Activated T-cell treated with anti-CD3 and anti-CD28 coated beads, Interleukin-2, amount 50 U/mL, for 24 hours (primary cell): ENCODE data around the gene ZFYVE21.
"Not testable (repeated sequence)": the region's sequence is repeated elsewhere in the genome, so short reads cannot be mapped to it uniquely, and the experiment has no call there.

Source experiments
- DNase-seq: peaks from one replicate; pipeline ENCODE4 v3.0.0-alpha.2; 2020
- H3K27ac Mint-ChIP-seq: 2 replicates; pipeline ENCODE4 v1.8.0; 2020; ENCODE audit warnings: mild to moderate bottlenecking, mixed read lengths
- H3K27me3 Mint-ChIP-seq: 2 replicates; pipeline ENCODE4 v1.8.0; 2020; ENCODE audit warnings: mixed read lengths
- H3K36me3 Mint-ChIP-seq: 2 replicates; pipeline ENCODE4 v1.8.0; 2020; ENCODE audit warnings: low read depth, mixed read lengths
- H3K4me1 Mint-ChIP-seq: 2 replicates; pipeline ENCODE4 v1.8.0; 2020; ENCODE audit warnings: low read depth, mixed read lengths
- H3K4me3 Mint-ChIP-seq: 2 replicates; pipeline ENCODE4 v1.8.0; 2020; ENCODE audit warnings: mild to moderate bottlenecking, moderate library complexity, mixed read lengths
- H3K9me3 Mint-ChIP-seq: 2 replicates; pipeline ENCODE4 v1.8.0; 2020; ENCODE audit warnings: mixed read lengths

Gene ZFYVE21

GRCh38 chr14:103686831-103687485, 28.7 kb upstream of the ZFYVE21 start:
- DNase-seq, result no peak
- Mint-ChIP-seq H3K4me1 (no peaks in the 10 kb centered on the region), H3K4me3 (no peak overlapping the region), H3K9me3 (no peaks in the 10 kb centered on the region), H3K27me3 (no peaks in the 10 kb centered on the region), H3K36me3 (peaks cover 87% of the 10 kb centered on the region), H3K27ac (peak overlapping the region; percentile 26)

GRCh38 chr14:103687712-103688111, 27.9 kb upstream of the ZFYVE21 start:
- no peak for DNase-seq
- no peaks in the 10 kb centered on the region for H3K9me3 Mint-ChIP-seq
- H3K4me3 Mint-ChIP-seq, result no peak overlapping the region
- no peaks in the 10 kb centered on the region for H3K27me3 Mint-ChIP-seq
- H3K4me1 Mint-ChIP-seq, result no peaks in the 10 kb centered on the region
- H3K27ac Mint-ChIP-seq, result no peak overlapping the region
- H3K36me3 Mint-ChIP-seq, result peaks cover 87% of the 10 kb centered on the region

- H3K36me3 Mint-ChIP-seq, result peaks cover 87% of the 10 kb centered on the region
- no peak overlapping the region for H3K4me3 Mint-ChIP-seq
- peak overlapping the region; percentile 11 for H3K27ac Mint-ChIP-seq
- H3K4me1 Mint-ChIP-seq, result no peaks in the 10 kb centered on the region
- H3K27me3 Mint-ChIP-seq, result no peaks in the 10 kb centered on the region
- no peaks in the 10 kb centered on the region for H3K9me3 Mint-ChIP-seq
- DNase-seq, result no peak
These were observed 27.2 kb upstream of the ZFYVE21 start for GRCh38 chr14:103688441-103688840.

- Mint-ChIP-seq H3K27me3 (no peaks in the 10 kb centered on the region), H3K36me3 (peaks cover 87% of the 10 kb centered on the region), H3K4me3 (no peak overlapping the region), H3K9me3 (no peaks in the 10 kb centered on the region), H3K27ac (peak overlapping the region; percentile 24), H3K4me1 (no peaks in the 10 kb centered on the region)
- DNase-seq, result no peak
These were observed 26.4 kb upstream of the ZFYVE21 start for GRCh38 chr14:103688906-103689902.

- Mint-ChIP-seq H3K4me1 (no peaks in the 10 kb centered on the region), H3K9me3 (no peaks in the 10 kb centered on the region), H3K27ac (no peak overlapping the region), H3K27me3 (no peaks in the 10 kb centered on the region), H3K4me3 (no peak overlapping the region), H3K36me3 (peaks cover 85% of the 10 kb centered on the region)
- DNase-seq, result no peak
These were observed 25.3 kb upstream of the ZFYVE21 start for GRCh38 chr14:103690332-103690731.

GRCh38 chr14:103691655-103692054, 24.0 kb upstream of the ZFYVE21 start:
- H3K4me1 Mint-ChIP-seq, H3K4me3 Mint-ChIP-seq, H3K9me3 Mint-ChIP-seq, DNase-seq, H3K27me3 Mint-ChIP-seq: not testable (repeated sequence)
- Mint-ChIP-seq H3K27ac (peak overlapping the region; percentile 37), H3K36me3 (peaks cover 84% of the 10 kb centered on the region)

GRCh38 chr14:103692159-103692558, 23.5 kb upstream of the ZFYVE21 start:
- Mint-ChIP-seq H3K4me1 (peaks cover 6% of the 10 kb centered on the region), H3K36me3 (peaks cover 84% of the 10 kb centered on the region), H3K27me3 (no peaks in the 10 kb centered on the region), H3K9me3 (no peaks in the 10 kb centered on the region), H3K4me3 (no peak overlapping the region), H3K27ac (no peak overlapping the region)
- DNase-seq, result peak; percentile 12

GRCh38 chr14:103692871-103693270, 22.7 kb upstream of the ZFYVE21 start:
- Mint-ChIP-seq H3K27me3 (no peaks in the 10 kb centered on the region), H3K4me3 (no peak overlapping the region), H3K4me1 (peaks cover 7% of the 10 kb centered on the region), H3K36me3 (peaks cover 87% of the 10 kb centered on the region), H3K27ac (peak overlapping the region; percentile 44), H3K9me3 (no peaks in the 10 kb centered on the region)
- no peak for DNase-seq

- Mint-ChIP-seq H3K27ac (no peak overlapping the region), H3K9me3 (no peaks in the 10 kb centered on the region), H3K27me3 (no peaks in the 10 kb centered on the region), H3K36me3 (peaks cover 87% of the 10 kb centered on the region), H3K4me1 (peaks cover 7% of the 10 kb centered on the region), H3K4me3 (no peak overlapping the region)
- DNase-seq, result peak; percentile 22
These were observed 22.1 kb upstream of the ZFYVE21 start for GRCh38 chr14:103693515-103693914.

- no peak overlapping the region for H3K4me3 Mint-ChIP-seq
- peaks cover 85% of the 10 kb centered on the region for H3K36me3 Mint-ChIP-seq
- no peaks in the 10 kb centered on the region for H3K9me3 Mint-ChIP-seq
- peaks cover 7% of the 10 kb centered on the region for H3K4me1 Mint-ChIP-seq
- peak overlapping the region; percentile 66 for H3K27ac Mint-ChIP-seq
- H3K27me3 Mint-ChIP-seq, result no peaks in the 10 kb centered on the region
- DNase-seq, result no peak
These were observed 21.0 kb upstream of the ZFYVE21 start for GRCh38 chr14:103694572-103695026.

GRCh38 chr14:103695296-103696069, 20.1 kb upstream of the ZFYVE21 start:
- no peak for DNase-seq
- Mint-ChIP-seq H3K4me1 (peaks cover 7% of the 10 kb centered on the region), H3K27ac (peak overlapping the region; percentile 63), H3K9me3 (no peaks in the 10 kb centered on the region), H3K36me3 (peaks cover 87% of the 10 kb centered on the region), H3K27me3 (no peaks in the 10 kb centered on the region), H3K4me3 (no peak overlapping the region)

- no peaks in the 10 kb centered on the region for H3K9me3 Mint-ChIP-seq
- no peak for DNase-seq
- H3K27ac Mint-ChIP-seq, result peak overlapping the region; percentile 82
- peaks cover 7% of the 10 kb centered on the region for H3K4me1 Mint-ChIP-seq
- H3K4me3 Mint-ChIP-seq, result no peak overlapping the region
- peaks cover 86% of the 10 kb centered on the region for H3K36me3 Mint-ChIP-seq
- no peaks in the 10 kb centered on the region for H3K27me3 Mint-ChIP-seq
These were observed 19.6 kb upstream of the ZFYVE21 start for GRCh38 chr14:103696070-103696402.

- no peak for DNase-seq
- peaks cover 90% of the 10 kb centered on the region for H3K36me3 Mint-ChIP-seq
- no peaks in the 10 kb centered on the region for H3K27me3 Mint-ChIP-seq
- H3K4me3 Mint-ChIP-seq, result no peak overlapping the region
- H3K4me1 Mint-ChIP-seq, result peaks cover 7% of the 10 kb centered on the region
- H3K27ac Mint-ChIP-seq, result peak overlapping the region; percentile 82
- no peaks in the 10 kb centered on the region for H3K9me3 Mint-ChIP-seq
These were observed 19.0 kb upstream of the ZFYVE21 start for GRCh38 chr14:103696466-103697071.

GRCh38 chr14:103697206-103697602, 18.4 kb upstream of the ZFYVE21 start:
- Mint-ChIP-seq H3K27me3 (no peaks in the 10 kb centered on the region), H3K9me3 (no peaks in the 10 kb centered on the region), H3K4me1 (peaks cover 7% of the 10 kb centered on the region), H3K4me3 (no peak overlapping the region), H3K36me3 (peaks cover 90% of the 10 kb centered on the region), H3K27ac (peak overlapping the region; percentile 82)
- DNase-seq, result no peak
